H1 (cell line): ENCODE data around the gene FAM219A. TPM values are rescaled to one million over a fixed set of nuclear protein-coding genes. Genes with fewer than 3 reads are reported as not detected.

Experiments used
- ATF2 ChIP-seq: IDR thresholded peaks from 2 replicates; pipeline ENCODE4 v1.6.1; 2012; ENCODE audit warnings: low read length, inconsistent platforms
- BRCA1 ChIP-seq: IDR thresholded peaks from 2 replicates; pipeline ENCODE4 v1.6.1; 2012; ENCODE audit warnings: low read depth, low read length, improper control_type of control experiment
- CREB1 ChIP-seq: IDR thresholded peaks from 2 replicates; pipeline ENCODE4 v1.6.1; 2012; ENCODE audit warnings: inconsistent platforms
- E2F6 ChIP-seq: IDR thresholded peaks from 2 replicates; pipeline ENCODE4 v1.6.1; 2012; ENCODE audit warnings: inconsistent platforms
- EZH2 ChIP-seq: fragments of 200-600 bp; sonication (generic); IDR thresholded peaks from 2 replicates; pipeline ENCODE4 v1.7.1; 2012; ENCODE audit warnings: low read depth, mild to moderate bottlenecking, moderate library complexity, low read length, inconsistent platforms; ENCODE audit not compliant: severe bottlenecking
- FOSL1 ChIP-seq: IDR thresholded peaks from 2 replicates; pipeline ENCODE4 v1.6.1; 2011; ENCODE audit warnings: mild to moderate bottlenecking, low read depth, low read length, moderate library complexity; ENCODE audit not compliant: insufficient read depth
- HDAC6 ChIP-seq: IDR thresholded peaks from one replicate; pipeline ENCODE4 v1.7.1; 2012; ENCODE audit warnings: low read depth, mild to moderate bottlenecking, inconsistent platforms, low read length, moderate library complexity
- JUN ChIP-seq: IDR thresholded peaks from 2 replicates; pipeline ENCODE4 v1.6.1; 2011; ENCODE audit warnings: low read depth, mild to moderate bottlenecking, improper control_type of control experiment, low read length
- JUND ChIP-seq: IDR thresholded peaks from 2 replicates; pipeline ENCODE4 v1.6.1; 2011; ENCODE audit warnings: mild to moderate bottlenecking, improper control_type of control experiment, low read length
- KDM4A ChIP-seq: IDR thresholded peaks from one replicate; pipeline ENCODE4 v1.7.1; 2012; ENCODE audit warnings: low read depth, mild to moderate bottlenecking, moderate library complexity, low read length, inconsistent platforms; ENCODE audit not compliant: severe bottlenecking
- MAFK ChIP-seq: IDR thresholded peaks from 2 replicates; pipeline ENCODE4 v1.6.1; 2012; ENCODE audit warnings: low read depth, mild to moderate bottlenecking, improper control_type of control experiment, low read length
- NANOG ChIP-seq: IDR thresholded peaks from 2 replicates; pipeline ENCODE4 v1.6.1; 2011; ENCODE audit warnings: low read length, low read depth, mild to moderate bottlenecking, inconsistent platforms; ENCODE audit not compliant: insufficient read depth, poor library complexity, severe bottlenecking
- PHF8 ChIP-seq: fragments of 200-600 bp; sonication (generic); conservative IDR thresholded peaks from 2 replicates; pipeline ENCODE4 v1.7.1; 2012; ENCODE audit warnings: low read depth, mild to moderate bottlenecking, inconsistent platforms, low read length, moderate library complexity
- POU5F1 ChIP-seq: IDR thresholded peaks from 2 replicates; pipeline ENCODE4 v1.6.1; 2011; ENCODE audit warnings: low read depth, mild to moderate bottlenecking, low read length, moderate library complexity
- RBBP5 ChIP-seq: IDR thresholded peaks from 2 replicates; pipeline ENCODE4 v1.7.1; 2012; ENCODE audit warnings: low read depth, mild to moderate bottlenecking, inconsistent platforms, low read length, moderate library complexity, borderline replicate concordance
- SIN3A ChIP-seq, 2 experiments: IDR thresholded peaks in 1 of 2; conservative IDR thresholded peaks in 1 of 2; 2 replicates each; pipeline ENCODE4 v1.6.1; 2011 to 2012; ENCODE audit warnings: low read length in 2 of 2, improper control_type of control experiment in 1 of 2, low read depth in 1 of 2, mild to moderate bottlenecking in 1 of 2
- SIRT6 ChIP-seq: IDR thresholded peaks from one replicate; pipeline ENCODE4 v1.7.1; 2012; ENCODE audit warnings: low read length, inconsistent platforms
- SRF ChIP-seq: IDR thresholded peaks from 2 replicates; pipeline ENCODE4 v1.6.1; 2011; ENCODE audit warnings: mild to moderate bottlenecking, low read depth, low read length, moderate library complexity
- SUZ12 ChIP-seq: fragments of 200-600 bp; sonication (generic); IDR thresholded peaks from 2 replicates; pipeline ENCODE4 v1.6.1; 2012; ENCODE audit warnings: mild to moderate bottlenecking, inconsistent platforms, low read length, moderate library complexity, mixed read lengths
- TAF1 ChIP-seq: IDR thresholded peaks from 2 replicates; pipeline ENCODE4 v1.6.1; 2011; ENCODE audit warnings: mild to moderate bottlenecking, low read depth, low read length
- YY1 ChIP-seq: IDR thresholded peaks from 2 replicates; pipeline ENCODE4 v1.6.1; 2011; ENCODE audit warnings: low read depth, mild to moderate bottlenecking, low read length
- ZNF274 ChIP-seq: IDR thresholded peaks from 2 replicates; pipeline ENCODE4 v1.7.0; 2012; ENCODE audit warnings: low read length, borderline replicate concordance; ENCODE audit errors: extremely low read depth
- polyA plus RNA-seq, 7 experiments: library from polyadenylated mRNA; depleted of rRNA in 3 of 7; stranded (reverse) in 5 of 7; unstranded in 2 of 7; fragments of >200 nt in 5 of 7; fragments of 200-250 nt in 2 of 7; gene quantifications; 1 replicate in 5 of 7; 2 replicates in 1 of 7; 4 replicates in 1 of 7; pipeline versions ENCODE4 v1.2.1 to v1.2.3, GENCODE V29; 2011 to 2013; ENCODE audit warnings: missing spikeins in 2 of 7, mixed read lengths in 2 of 7
- total RNA-seq: library from RNA; stranded (reverse); fragmentation: NEBNext Ultra II Directional; extraction: Animal tissue kit (Norgen Biotek cat#: 25700); gene quantifications from 2 replicates; pipeline ENCODE4 v1.2.1, GENCODE V29; 2021

Gene FAM219A
- total and polyA plus RNA-seq, 2 of the 8 experiments (the other 6 are each of a cell fraction or from before 2014, with no cell fraction given): 7.7 to 10.4 TPM

- TF ChIP-seq PHF8: peak; percentile 42; the same call in 1 of the 2 replicates
- TF ChIP-seq TAF1: peak; percentile 53; the same call in 1 of the 2 replicates
- TF ChIP-seq SRF: no peak
- no peak for TF ChIP-seq BRCA1
- TF ChIP-seq KDM4A: peak; percentile 96
- no peak for TF ChIP-seq NANOG
- peak; percentile 52; the same call in 1 of the 2 replicates for TF ChIP-seq CREB1
- no peak for TF ChIP-seq JUN
- TF ChIP-seq RBBP5: no peak
- TF ChIP-seq EZH2: no peak
- no peak for TF ChIP-seq MAFK
- TF ChIP-seq ZNF274: no peak
- no peak for TF ChIP-seq HDAC6
- TF ChIP-seq YY1: no peak; the same call in 1 of the 2 replicates
- TF ChIP-seq FOSL1: no peak
- no peak for TF ChIP-seq POU5F1
- TF ChIP-seq JUND: no peak
- TF ChIP-seq ATF2: no peak
- no peak for TF ChIP-seq E2F6
- no peak for TF ChIP-seq SUZ12
- TF ChIP-seq SIN3A (conservative IDR thresholded peaks at IDR 0.05 in 1 of 2, IDR thresholded peaks at IDR 0.05 in 1 of 2; ENCODE audit: low read depth in 1 of 2, low read length in 2 of 2): 0 out of 4 replicates have a peak, but pooled peaks of 1 of the 2 experiments have one; percentile 35
- TF ChIP-seq SIRT6: no peak
Observed at GRCh38 chr9:34376596-34377403, 81.6 kb downstream of the FAM219A start, which contains the start of gene MYORG (continued).
